Measurements from ENCODE around the gene TBC1D19.

- TF ChIP-seq CTCF (IDR thresholded peaks at IDR 0.05 in 4 of 5, conservative IDR thresholded peaks at IDR 0.05 in 1 of 5) (no peak), POLR2A (IDR thresholded peaks at IDR 0.05) (no peak)
These were observed 108.3 kb downstream of the TBC1D19 start for GRCh38 chr4:26692014-26692726.
